ENCODE data around the gene TIMM23.

GRCh38 chr10:46029461-46030030 is 57.3 kb downstream of the TIMM23 start:
- no peak for TF ChIP-seq ZNF274 (IDR thresholded peaks at IDR 0.05; ENCODE audit: low read depth, low read length)
- TF ChIP-seq SUZ12 (IDR thresholded peaks at IDR 0.05; ENCODE audit: extremely low read depth, insufficient read depth, insufficient read length): no peak
- TF ChIP-seq YY1 (IDR thresholded peaks at IDR 0.05; ENCODE audit: insufficient read depth, insufficient read length): no peak

Measured in NT2/D1 (cell line).